ENCODE measurements around the gene FCRLA. TPM values are rescaled to one million over a fixed set of nuclear protein-coding genes. Genes with fewer than 3 reads are reported as not detected.

FCRLA gene
- polyA plus RNA-seq, 1 of the 3 experiments (the other 2 are of a cell fraction): 0.13 TPM

DNA sequence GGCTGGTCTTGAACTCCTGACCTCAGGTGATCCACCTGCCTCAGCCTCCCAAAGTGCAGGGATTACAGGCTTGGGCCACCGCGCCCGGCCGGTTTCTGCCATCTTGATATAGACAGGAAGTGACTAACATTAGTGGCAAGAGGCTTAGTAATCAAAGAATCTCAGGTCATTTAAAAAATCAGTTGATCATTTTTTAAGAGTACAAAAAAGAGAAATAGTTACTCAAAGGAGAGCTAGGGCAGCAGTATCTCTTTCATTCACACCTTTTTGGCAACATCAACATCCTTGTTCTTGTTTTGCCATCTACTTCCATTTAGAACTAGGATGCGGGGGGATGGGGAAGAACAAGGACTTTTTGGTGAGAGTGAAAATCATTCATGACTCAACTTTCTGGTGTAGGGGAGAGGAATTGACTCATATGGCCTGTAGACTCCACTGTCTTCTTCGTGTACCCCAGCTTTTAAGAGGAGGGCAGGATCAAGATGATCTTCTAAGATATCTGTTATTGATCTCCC is 23.1 kb downstream of the FCRLA start:
- H3K79me2 ChIP-seq (ENCODE audit: insufficient read depth): no peaks in the 10 kb centered on the region; the same call in 1 of the 2 replicates
- ChIA-PET CTCF (interaction anchor here (5.9 kb wide), 1 partner anchor 10 kb away, joined by 62 read pairs; no protein-coding TSS in a partner anchor), POLR2A (no interaction called here)
- TF ChIP-seq MXI1 (IDR thresholded peaks at IDR 0.05; ENCODE audit: low read depth, low read length) (no peak), EP300 (IDR thresholded peaks at IDR 0.05; ENCODE audit: borderline replicate concordance in 1 of 2, low read depth in 1 of 2, low read length in 1 of 2) (0 out of 4 replicates have a peak, but pooled peaks of 1 of the 2 experiments have one; percentile 27), SIN3A (IDR thresholded peaks at IDR 0.05; ENCODE audit: borderline replicate concordance, low read depth, low read length) (no peak), FOSL2 (IDR thresholded peaks at IDR 0.05; ENCODE audit: borderline replicate concordance, low read depth) (peak; percentile 57), JUND (IDR thresholded peaks at IDR 0.05) (peak; percentile 43; the same call in 1 of the 2 replicates), CTCF (IDR thresholded peaks at IDR 0.05) (no peak), TCF12 (IDR thresholded peaks at IDR 0.05) (0 out of 2 replicates have a peak, but pooled peaks have one; percentile 4), YY1 (IDR thresholded peaks at IDR 0.05; ENCODE audit: low read depth) (0 out of 2 replicates have a peak, but pooled peaks have one; percentile 28)
- TF ChIP-seq, protein P1, sequence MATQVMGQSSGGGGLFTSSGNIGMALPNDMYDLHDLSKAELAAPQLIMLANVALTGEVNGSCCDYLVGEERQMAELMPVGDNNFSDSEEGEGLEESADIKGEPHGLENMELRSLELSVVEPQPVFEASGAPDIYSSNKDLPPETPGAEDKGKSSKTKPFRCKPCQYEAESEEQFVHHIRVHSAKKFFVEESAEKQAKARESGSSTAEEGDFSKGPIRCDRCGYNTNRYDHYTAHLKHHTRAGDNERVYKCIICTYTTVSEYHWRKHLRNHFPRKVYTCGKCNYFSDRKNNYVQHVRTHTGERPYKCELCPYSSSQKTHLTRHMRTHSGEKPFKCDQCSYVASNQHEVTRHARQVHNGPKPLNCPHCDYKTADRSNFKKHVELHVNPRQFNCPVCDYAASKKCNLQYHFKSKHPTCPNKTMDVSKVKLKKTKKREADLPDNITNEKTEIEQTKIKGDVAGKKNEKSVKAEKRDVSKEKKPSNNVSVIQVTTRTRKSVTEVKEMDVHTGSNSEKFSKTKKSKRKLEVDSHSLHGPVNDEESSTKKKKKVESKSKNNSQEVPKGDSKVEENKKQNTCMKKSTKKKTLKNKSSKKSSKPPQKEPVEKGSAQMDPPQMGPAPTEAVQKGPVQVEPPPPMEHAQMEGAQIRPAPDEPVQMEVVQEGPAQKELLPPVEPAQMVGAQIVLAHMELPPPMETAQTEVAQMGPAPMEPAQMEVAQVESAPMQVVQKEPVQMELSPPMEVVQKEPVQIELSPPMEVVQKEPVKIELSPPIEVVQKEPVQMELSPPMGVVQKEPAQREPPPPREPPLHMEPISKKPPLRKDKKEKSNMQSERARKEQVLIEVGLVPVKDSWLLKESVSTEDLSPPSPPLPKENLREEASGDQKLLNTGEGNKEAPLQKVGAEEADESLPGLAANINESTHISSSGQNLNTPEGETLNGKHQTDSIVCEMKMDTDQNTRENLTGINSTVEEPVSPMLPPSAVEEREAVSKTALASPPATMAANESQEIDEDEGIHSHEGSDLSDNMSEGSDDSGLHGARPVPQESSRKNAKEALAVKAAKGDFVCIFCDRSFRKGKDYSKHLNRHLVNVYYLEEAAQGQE (IDR thresholded peaks at IDR 0.05; ENCODE audit: low read depth, low read length): no peak
- H3K4me1 ChIP-seq (ENCODE audit: control insufficient read depth in 1 of 2, insufficient read depth in 2 of 2, low read depth in 1 of 2, low read length in 1 of 2): peaks cover 9 to 13% of the 10 kb centered on the region in 2 experiments; a peak in 2 of 4 replicates
- 0 out of 2 replicates have a peak overlapping the region, but pooled peaks have one; percentile 5 for H3K4me2 ChIP-seq
- 0 out of 2 replicates have a peak overlapping the region, but pooled peaks have one; percentile 53 for H2AFZ ChIP-seq (ENCODE audit: low read depth)
- no peaks in the 10 kb centered on the region for H3K27me3 ChIP-seq (ENCODE audit: insufficient read depth)
- DNase-seq: no peak
- H3K9me2 ChIP-seq: no peaks in the 10 kb centered on the region
- H4K20me1 ChIP-seq (ENCODE audit: insufficient read depth): no peaks in the 10 kb centered on the region
- no peak overlapping the region for H3K4me3 ChIP-seq (ENCODE audit: low read depth in 2 of 2, low read length in 1 of 2)
- WGBS (ENCODE audit: low lambda C conversion rate): 28% methylated on average over 6 of the region's 6 CpGs
- no peaks in the 10 kb centered on the region for H3K9me3 ChIP-seq
- H3K27ac ChIP-seq (ENCODE audit: low read depth in 2 of 2, low read length in 1 of 2): peak overlapping the region in 1 of 2 experiments; percentile 84; a peak in 2 of 4 replicates
- H3F3A ChIP-seq (replicated peaks; ENCODE audit: insufficient read depth): peaks cover 23% of the 10 kb centered on the region
- H3K9ac ChIP-seq: no peak overlapping the region
- no peaks in the 10 kb centered on the region for H3K36me3 ChIP-seq (replicated peaks in 1 of 2; ENCODE audit: control insufficient read depth in 1 of 2, insufficient read depth in 2 of 2, low read length in 1 of 2)

DNA sequence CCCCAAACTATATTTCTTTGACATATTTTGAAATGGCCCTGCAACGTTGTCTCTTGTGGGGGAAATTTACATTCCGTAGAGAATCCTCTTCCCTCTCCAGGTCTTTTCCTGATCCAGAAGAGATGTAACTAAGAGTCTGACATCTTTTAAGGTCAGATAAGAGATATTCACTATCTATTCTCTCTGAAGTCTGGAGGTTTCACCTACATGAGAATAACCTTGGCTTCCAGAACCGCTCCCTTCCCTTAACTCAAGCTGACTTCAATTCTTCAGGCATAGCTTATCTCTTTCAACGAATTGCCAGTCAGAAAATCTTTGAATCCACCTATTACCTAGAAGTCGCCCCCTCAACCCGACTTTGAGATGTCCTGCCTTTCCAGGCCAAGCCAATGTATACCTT is 24.2 kb downstream of the FCRLA start:
- ChIA-PET CTCF (interaction anchor here (2.3 kb wide), 1 partner anchor 10 kb away, joined by 18 read pairs; no protein-coding TSS in a partner anchor), POLR2A (no interaction called here)
- no peaks in the 10 kb centered on the region for H4K20me1 ChIP-seq (ENCODE audit: insufficient read depth)
- WGBS (ENCODE audit: low lambda C conversion rate): 58% methylated on average over 6 of the region's 6 CpGs
- no peaks in the 10 kb centered on the region for H3K27me3 ChIP-seq (ENCODE audit: insufficient read depth)
- H2AFZ ChIP-seq (ENCODE audit: low read depth): no peak overlapping the region
- no peak overlapping the region for H3K4me3 ChIP-seq (ENCODE audit: low read depth in 2 of 2, low read length in 1 of 2)
- H3K4me1 ChIP-seq (ENCODE audit: control insufficient read depth in 1 of 2, insufficient read depth in 2 of 2, low read depth in 1 of 2, low read length in 1 of 2): peaks cover 7 to 9% of the 10 kb centered on the region in 2 experiments; a peak in 2 of 4 replicates
- no peak overlapping the region for H3K4me2 ChIP-seq
- H3K9ac ChIP-seq: no peak overlapping the region; the same call in 1 of the 2 replicates
- peaks cover 23% of the 10 kb centered on the region for H3F3A ChIP-seq (replicated peaks; ENCODE audit: insufficient read depth)
- H3K9me2 ChIP-seq: no peaks in the 10 kb centered on the region
- no peaks in the 10 kb centered on the region; the same call in 1 of the 2 replicates for H3K79me2 ChIP-seq (ENCODE audit: insufficient read depth)
- no peak for DNase-seq
- no peaks in the 10 kb centered on the region for H3K9me3 ChIP-seq
- H3K36me3 ChIP-seq (replicated peaks in 1 of 2; ENCODE audit: control insufficient read depth in 1 of 2, insufficient read depth in 2 of 2, low read length in 1 of 2): no peaks in the 10 kb centered on the region
- peak overlapping the region in 1 of 2 experiments; percentile 84; a peak in 1 of 4 replicates for H3K27ac ChIP-seq (ENCODE audit: low read depth in 2 of 2, low read length in 1 of 2)
- TF ChIP-seq MXI1 (IDR thresholded peaks at IDR 0.05; ENCODE audit: low read depth, low read length): no peak
- no peak for TF ChIP-seq TEAD4 (IDR thresholded peaks at IDR 0.05; ENCODE audit: borderline replicate concordance, insufficient read depth)
- TF ChIP-seq, protein P2, sequence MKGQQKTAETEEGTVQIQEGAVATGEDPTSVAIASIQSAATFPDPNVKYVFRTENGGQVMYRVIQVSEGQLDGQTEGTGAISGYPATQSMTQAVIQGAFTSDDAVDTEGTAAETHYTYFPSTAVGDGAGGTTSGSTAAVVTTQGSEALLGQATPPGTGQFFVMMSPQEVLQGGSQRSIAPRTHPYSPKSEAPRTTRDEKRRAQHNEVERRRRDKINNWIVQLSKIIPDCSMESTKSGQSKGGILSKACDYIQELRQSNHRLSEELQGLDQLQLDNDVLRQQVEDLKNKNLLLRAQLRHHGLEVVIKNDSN (IDR thresholded peaks at IDR 0.05; ENCODE audit: borderline replicate concordance, low read depth): no peak
- no peak for TF ChIP-seq CHD2 (IDR thresholded peaks at IDR 0.05; ENCODE audit: low read length, partially characterized antibody)
- TF ChIP-seq PBX3 (IDR thresholded peaks at IDR 0.05): no peak
- no peak for TF ChIP-seq RCOR1 (IDR thresholded peaks at IDR 0.05; ENCODE audit: low read length)
- no peak for TF ChIP-seq YY1 (IDR thresholded peaks at IDR 0.05; ENCODE audit: low read depth)
- TF ChIP-seq MEF2A (IDR thresholded peaks at IDR 0.05; ENCODE audit: borderline replicate concordance, low read depth): no peak
- no peak for TF ChIP-seq TAF1 (IDR thresholded peaks at IDR 0.05; ENCODE audit: borderline replicate concordance, low read depth, low read length)
- no peak for TF ChIP-seq TCF12 (IDR thresholded peaks at IDR 0.05)
- TF ChIP-seq MAX (IDR thresholded peaks at IDR 0.05; ENCODE audit: low read depth): no peak
- TF ChIP-seq RFX5 (IDR thresholded peaks at IDR 0.05; ENCODE audit: low read length): no peak
- TF ChIP-seq FOXJ3 (CRISPR knock-in tag; IDR thresholded peaks at IDR 0.05): no peak
- no peak for TF ChIP-seq POLR2AphosphoS5 (IDR thresholded peaks at IDR 0.05; ENCODE audit: low read depth, low read length)

Data from SK-N-SH (cell line).